Esophagus (tissue), 2 donors: Measurements from ENCODE around the gene DIRAS1. TPM values are rescaled to one million over a fixed set of nuclear protein-coding genes. Genes with fewer than 3 reads are reported as not detected.

Experiments
- H3K27ac ChIP-seq, 2 donors: one replicate each; pipeline ENCODE4 v1.5.1; 2013; ENCODE audit warnings: low read depth in 2 of 2, mild to moderate bottlenecking in 2 of 2, inconsistent platforms in 1 of 2, low read length in 1 of 2, moderate library complexity in 1 of 2
- H3K27me3 ChIP-seq, 2 donors: one replicate each; pipeline ENCODE4 v1.6.1; 2013; ENCODE audit warnings: low read length in 2 of 2, control low read depth in 1 of 2, mild to moderate bottlenecking in 1 of 2; ENCODE audit not compliant: insufficient read depth in 2 of 2, control insufficient read depth in 1 of 2
- H3K36me3 ChIP-seq, 2 donors: one replicate each; pipeline ENCODE4 v1.6.1; 2013; ENCODE audit warnings: low read length in 1 of 2; ENCODE audit not compliant: control insufficient read depth in 2 of 2, insufficient read depth in 2 of 2
- H3K4me1 ChIP-seq, 2 donors: one replicate each; pipeline ENCODE4 v1.6.1; 2013; ENCODE audit warnings: low read length in 1 of 2; ENCODE audit not compliant: control insufficient read depth in 2 of 2, insufficient read depth in 2 of 2
- H3K4me3 ChIP-seq, 2 donors: one replicate each; pipeline ENCODE4 v1.5.1; 2013; ENCODE audit warnings: low read length in 2 of 2, mild to moderate bottlenecking in 2 of 2, low read depth in 1 of 2, moderate library complexity in 1 of 2
- H3K9me3 ChIP-seq, 2 donors: one replicate each; pipeline ENCODE4 v1.6.1; 2013; ENCODE audit warnings: mild to moderate bottlenecking in 2 of 2, low read depth in 1 of 2, low read length in 1 of 2, moderate library complexity in 1 of 2; ENCODE audit not compliant: control insufficient read depth in 2 of 2, insufficient read depth in 1 of 2
- WGBS, 2 donors: extraction: QIAGEN DNeasy Blood & Tissue Kit; methylation state at CpG; one replicate each; pipeline ENCODE4 v1.1.7; 2013; 5-methylcytosine and 5-hydroxymethylcytosine counted together
- polyA plus RNA-seq, 2 donors: library from polyadenylated mRNA; stranded (reverse); fragments of 200-250 nt; gene quantifications; one replicate each; pipeline ENCODE4 v1.2.3, GENCODE V29; 2013
- donor health status: healthy with polysubstance abuse.
- donor health status: Bipolar disorder and iron deficiency.

The DIRAS1 gene
- polyA plus RNA-seq, 2 donors, result 1.2 to 1.9 TPM

GRCh38 chr19:2763687-2764086, 42.5 kb upstream of the DIRAS1 start:
- no peaks in the 10 kb centered on the region for H3K27me3 ChIP-seq

DNA sequence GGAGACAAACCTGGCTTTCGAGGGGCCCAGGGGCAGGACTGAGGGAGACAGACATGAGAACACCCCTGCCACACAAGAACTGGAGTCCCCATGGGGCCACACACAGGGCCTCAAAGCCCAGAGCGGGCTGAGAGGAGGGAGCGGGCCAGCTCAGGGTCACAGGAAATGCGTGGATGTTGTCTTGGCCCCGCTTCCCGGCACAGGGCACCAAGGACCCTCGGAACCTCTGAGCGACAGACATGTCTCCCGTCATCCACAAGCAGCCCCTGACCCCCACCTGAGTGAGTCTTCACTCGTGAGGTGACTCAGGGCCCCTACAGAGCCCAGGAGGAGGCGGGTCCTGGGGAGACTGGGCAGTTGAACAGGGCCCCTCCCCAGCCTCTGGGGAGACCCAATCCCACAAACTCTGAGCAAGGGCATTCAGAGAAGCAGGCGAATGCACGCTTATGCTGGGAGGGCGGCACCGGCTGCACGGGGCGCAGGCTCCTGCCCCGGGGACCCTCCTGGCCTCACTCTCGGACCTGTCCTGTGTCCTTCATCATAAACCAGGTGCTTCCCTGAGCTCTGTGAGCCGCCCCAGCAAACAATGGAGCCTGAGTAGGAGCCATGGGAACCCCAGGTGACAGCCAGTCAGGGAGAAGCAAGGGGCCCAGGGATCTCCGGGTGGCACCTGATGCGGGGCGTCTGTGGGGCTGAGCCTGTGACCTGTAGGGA, 41.8 kb upstream of the DIRAS1 start:
- 95 to 96% methylated on average over 23 of the region's 23 CpGs for WGBS, 2 donors
- Histone ChIP-seq H3K27me3 (no peaks in the 10 kb centered on the region), H3K9me3 (no peaks in the 10 kb centered on the region), H3K36me3 (peaks cover 13 to 55% of the 10 kb centered on the region in 2 donors), H3K27ac (no peak overlapping the region), H3K4me3 (no peak overlapping the region), H3K4me1 (no peaks in the 10 kb centered on the region)

More at GRCh38 chr19:2763687-2764086, 42.5 kb upstream of the DIRAS1 start:
- Histone ChIP-seq H3K4me1 (no peaks in the 10 kb centered on the region), H3K4me3 (no peak overlapping the region), H3K9me3 (no peaks in the 10 kb centered on the region), H3K27ac (no peak overlapping the region), H3K36me3 (peaks cover 13 to 55% of the 10 kb centered on the region in 2 donors)
- 96 to 97% methylated on average over 10 to 12 of the region's 12 CpGs for WGBS, 2 donors

DNA sequence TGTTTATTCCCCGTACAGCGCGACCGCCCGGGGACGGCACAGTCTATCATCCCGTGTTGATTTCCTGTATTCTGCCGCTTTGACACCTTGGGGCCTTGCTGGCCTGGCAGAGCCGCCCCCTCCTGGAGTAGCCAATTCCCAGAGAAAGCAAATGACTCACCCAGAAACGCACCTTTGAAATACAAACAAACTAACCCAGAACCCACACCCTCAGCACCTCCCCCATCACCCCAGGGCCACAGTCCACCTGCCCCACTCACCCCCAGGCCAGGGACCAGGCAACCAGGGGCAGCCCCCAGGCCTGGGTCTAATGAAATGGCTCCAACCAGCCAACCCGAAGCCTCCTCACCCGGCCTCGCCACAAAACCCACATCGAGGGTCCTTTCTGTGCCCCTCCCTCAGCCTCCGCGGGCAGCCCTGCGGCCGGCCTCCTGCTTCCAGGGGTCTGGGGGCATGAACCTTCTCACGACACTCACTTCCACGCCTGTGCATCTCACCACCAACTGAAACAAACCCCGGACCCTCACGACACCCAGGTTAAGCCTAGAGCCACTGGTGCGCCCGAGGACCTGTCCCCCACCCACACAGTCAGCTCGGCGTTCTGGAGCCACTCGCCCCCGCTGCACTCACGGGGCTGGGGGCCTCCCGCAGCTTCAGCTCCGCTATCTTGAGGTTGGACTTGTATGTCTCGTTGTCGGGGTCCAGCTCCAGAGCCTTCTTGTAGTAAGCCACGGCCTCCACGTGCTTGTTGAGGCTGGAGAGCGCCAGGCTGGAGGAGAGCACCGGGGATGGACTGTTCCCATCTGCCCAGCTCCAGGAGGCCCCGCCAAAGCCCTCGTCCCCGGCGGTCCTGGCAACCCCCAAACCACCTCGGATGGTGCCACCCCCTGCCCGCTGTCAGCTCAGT, 41.0 kb upstream of the DIRAS1 start:
- no peak overlapping the region for H3K4me3 ChIP-seq
- WGBS, 2 donors, result 92 to 93% methylated on average over 43 of the region's 43 CpGs

GRCh38 chr19:2761309-2761677, 40.1 kb upstream of the DIRAS1 start:
- Histone ChIP-seq H3K4me3 (no peak overlapping the region), H3K27ac (no peak overlapping the region), H3K36me3 (peaks cover 13 to 54% of the 10 kb centered on the region in 2 donors), H3K9me3 (no peaks in the 10 kb centered on the region), H3K27me3 (no peaks in the 10 kb centered on the region), H3K4me1 (no peaks in the 10 kb centered on the region)
- 90 to 94% methylated on average over 16 of the region's 16 CpGs for WGBS, 2 donors

More for the DNA sequence above, 41.0 kb upstream of the DIRAS1 start:
- Histone ChIP-seq H3K9me3 (no peaks in the 10 kb centered on the region), H3K36me3 (peaks cover 13 to 55% of the 10 kb centered on the region in 2 donors), H3K27ac (no peak overlapping the region), H3K27me3 (no peaks in the 10 kb centered on the region), H3K4me1 (no peaks in the 10 kb centered on the region)

- no peak overlapping the region for H3K4me3 ChIP-seq
- 92 to 94% methylated on average over 7 of the region's 7 CpGs for WGBS, 2 donors
- no peaks in the 10 kb centered on the region for H3K4me1 ChIP-seq
- no peaks in the 10 kb centered on the region for H3K27me3 ChIP-seq
- no peaks in the 10 kb centered on the region for H3K9me3 ChIP-seq
- H3K36me3 ChIP-seq, result peaks cover 22 to 58% of the 10 kb centered on the region in 2 donors
- no peak overlapping the region for H3K27ac ChIP-seq
Observed at GRCh38 chr19:2759965-2760364, 38.8 kb upstream of the DIRAS1 start.

DNA sequence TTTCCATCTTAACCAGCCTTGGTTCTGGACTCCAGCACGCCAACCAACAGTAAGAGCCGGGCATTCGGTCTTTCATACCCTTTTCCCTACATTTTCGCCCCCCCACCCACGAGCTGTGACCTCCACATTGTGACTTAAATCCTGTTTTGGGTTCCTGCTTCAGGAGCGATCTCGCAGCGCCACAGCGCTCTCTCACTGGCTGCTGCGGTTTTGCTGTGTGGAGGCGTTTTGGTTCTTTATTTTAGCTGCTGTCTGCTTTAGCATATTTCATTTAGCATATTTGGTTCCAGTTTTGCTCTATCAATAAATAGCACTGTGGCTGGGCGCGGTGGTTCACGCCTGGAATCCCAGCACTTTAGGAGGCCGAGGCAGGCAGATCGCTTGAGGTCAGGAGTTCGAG, 38.2 kb upstream of the DIRAS1 start:
- Histone ChIP-seq H3K27me3 (no peaks in the 10 kb centered on the region), H3K4me1 (no peaks in the 10 kb centered on the region), H3K27ac (no peak overlapping the region), H3K4me3 (no peak overlapping the region), H3K36me3 (peaks cover 22 to 61% of the 10 kb centered on the region in 2 donors), H3K9me3 (no peaks in the 10 kb centered on the region)
- 93 to 95% methylated on average over 17 of the region's 17 CpGs for WGBS, 2 donors

DNA sequence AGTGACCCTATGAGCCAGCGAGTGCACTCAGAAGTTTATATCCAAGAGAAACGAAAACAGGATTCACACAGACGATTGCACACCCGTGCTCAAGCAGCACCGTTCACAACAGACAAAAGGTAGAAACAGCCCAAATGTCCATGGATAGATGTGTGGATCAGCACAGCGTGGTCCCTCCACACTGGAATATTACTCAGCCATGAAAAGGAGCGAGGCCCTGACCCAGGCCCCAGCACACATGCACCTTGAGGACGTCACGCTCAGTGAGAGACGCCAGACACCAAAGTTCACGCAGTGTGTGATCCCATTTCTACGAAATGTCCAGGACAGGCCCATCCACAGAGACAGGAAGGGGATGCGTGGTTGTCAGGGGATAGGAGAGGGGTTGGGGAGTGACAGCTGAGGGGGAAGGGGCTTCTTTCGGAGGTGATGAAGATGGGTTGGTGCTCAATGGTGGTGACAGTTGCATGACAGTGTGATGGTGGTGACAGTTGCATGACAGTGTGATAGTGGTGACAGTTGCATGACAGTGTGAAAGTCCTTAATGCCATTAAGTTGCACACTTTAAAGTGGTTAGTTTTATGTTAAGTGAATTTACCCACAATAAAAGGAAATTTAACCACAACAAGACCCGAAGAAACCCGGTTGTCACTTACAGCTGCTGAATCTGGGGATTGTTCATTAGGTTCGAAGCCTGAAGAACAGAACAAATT, 37.6 kb upstream of the DIRAS1 start:
- no peak overlapping the region for H3K4me3 ChIP-seq
- H3K9me3 ChIP-seq, result no peaks in the 10 kb centered on the region
- no peaks in the 10 kb centered on the region for H3K27me3 ChIP-seq
- no peaks in the 10 kb centered on the region for H3K4me1 ChIP-seq
- peaks cover 22 to 63% of the 10 kb centered on the region in 2 donors for H3K36me3 ChIP-seq
- 93 to 95% methylated on average over 17 of the region's 17 CpGs for WGBS, 2 donors
- H3K27ac ChIP-seq, result no peak overlapping the region

GRCh38 chr19:2756921-2757881, 36.0 kb upstream of the DIRAS1 start:
- Histone ChIP-seq H3K4me1 (no peaks in the 10 kb centered on the region), H3K9me3 (no peaks in the 10 kb centered on the region), H3K27me3 (no peaks in the 10 kb centered on the region), H3K4me3 (no peak overlapping the region), H3K27ac (no peak overlapping the region), H3K36me3 (peaks cover 13 to 50% of the 10 kb centered on the region in 2 donors)
- 92 to 94% methylated on average over 47 to 48 of the region's 48 CpGs for WGBS, 2 donors
